NCI-H1436 treated with DMSO at 0.1 percent for 48 hours (cell line): ENCODE data around the gene STEAP3.

Experiments used
- DNase-seq: peaks from one replicate; lab custom pipeline; 2025; lab: John Stamatoyannopoulos, UW

STEAP3 gene

GRCh38 chr2:119295688-119296375, 72.2 kb downstream of the STEAP3 start:
- no peak for DNase-seq

- DNase-seq: no peak
These were observed 77.8 kb downstream of the STEAP3 start for GRCh38 chr2:119301413-119301812.

GRCh38 chr2:119304847-119305246, 81.2 kb downstream of the STEAP3 start:
- DNase-seq: no peak

- DNase-seq: no peak
These were observed 82.0 kb downstream of the STEAP3 start for GRCh38 chr2:119305497-119306195.

GRCh38 chr2:119306196-119306590, 82.6 kb downstream of the STEAP3 start:
- no peak for DNase-seq

GRCh38 chr2:119307419-119308140, 83.9 kb downstream of the STEAP3 start:
- no peak for DNase-seq

- no peak for DNase-seq
These were observed 85.2 kb downstream of the STEAP3 start for GRCh38 chr2:119308793-119309330.

- no peak for DNase-seq
These were observed 87.7 kb downstream of the STEAP3 start for GRCh38 chr2:119311371-119311770.

GRCh38 chr2:119311831-119312230, 88.2 kb downstream of the STEAP3 start:
- DNase-seq: no peak
